Fibroblast of lung (primary cell): ENCODE measurements around the gene OSGIN1. TPM values are rescaled to one million over a fixed set of nuclear protein-coding genes. Genes with fewer than 3 reads are reported as not detected.

Experiments used
- DNase-seq, 2 donors: peaks; one replicate each; pipeline versions ENCODE4 v3.0.0 to v3.0.0-alpha.2; 2010; ENCODE audit warnings: low read depth in 2 of 2
- H2AFZ ChIP-seq: 2 replicates; pipeline ENCODE4 v1.5.1; 2012; ENCODE audit warnings: low read length, control low read depth, inconsistent platforms
- H3K27ac ChIP-seq: 2 replicates; pipeline ENCODE4 v1.5.1; 2011; ENCODE audit warnings: low read length, control low read depth; ENCODE audit not compliant: insufficient read depth
- H3K27me3 ChIP-seq: 2 replicates; pipeline ENCODE4 v1.5.1; 2011; ENCODE audit warnings: mild to moderate bottlenecking, low read length; ENCODE audit not compliant: control insufficient read depth, insufficient read depth
- H3K36me3 ChIP-seq: 2 replicates; pipeline ENCODE4 v1.5.1; 2011; ENCODE audit warnings: low read length; ENCODE audit not compliant: control insufficient read depth, insufficient read depth
- H3K4me1 ChIP-seq: 2 replicates; pipeline ENCODE4 v1.5.1; 2011; ENCODE audit warnings: low read length; ENCODE audit not compliant: control insufficient read depth, insufficient read depth; ENCODE audit errors: extremely low read depth
- H3K4me2 ChIP-seq: 2 replicates; pipeline ENCODE4 v1.5.1; 2011; ENCODE audit warnings: low read length, control low read depth; ENCODE audit not compliant: insufficient read depth; ENCODE audit errors: extremely low read depth
- H3K4me3 ChIP-seq, 4 experiments: fragments of 200-600 bp in 1 of 4; sonication (generic) in 1 of 4; replicated peaks in 1 of 4; 2 replicates each; pipeline ENCODE4 v1.5.1; 2011 to 2016; ENCODE audit warnings: low read length in 4 of 4, low read depth in 3 of 4, mild to moderate bottlenecking in 3 of 4, control low read depth in 2 of 4, inconsistent platforms in 1 of 4, mixed read lengths in 1 of 4; ENCODE audit not compliant: insufficient read depth in 1 of 4; ENCODE audit errors: control extremely low read depth in 1 of 4
- H3K79me2 ChIP-seq: 2 replicates; pipeline ENCODE4 v1.5.1; 2012; ENCODE audit warnings: mild to moderate bottlenecking, low read length, inconsistent platforms; ENCODE audit not compliant: control insufficient read depth, insufficient read depth
- H3K9ac ChIP-seq: 2 replicates; pipeline ENCODE4 v1.5.1; 2011; ENCODE audit warnings: mild to moderate bottlenecking, low read length, control low read depth; ENCODE audit not compliant: insufficient read depth
- H3K9me3 ChIP-seq: 2 replicates; pipeline ENCODE4 v1.5.1; 2012; ENCODE audit warnings: low read depth, low read length; ENCODE audit not compliant: control insufficient read depth, insufficient read depth
- H4K20me1 ChIP-seq: 2 replicates; pipeline ENCODE4 v1.5.1; 2011; ENCODE audit warnings: low read length; ENCODE audit not compliant: control insufficient read depth, insufficient read depth; ENCODE audit errors: extremely low read depth
- EZH2 ChIP-seq: IDR thresholded peaks from 2 replicates; pipeline ENCODE4 v1.5.1; 2012; ENCODE audit warnings: low read length, control low read depth, mild to moderate bottlenecking; ENCODE audit errors: missing control alignments
- polyA plus RNA-seq, 2 donors: library from polyadenylated mRNA; depleted of rRNA in 1 of 2; stranded (reverse) in 1 of 2; unstranded in 1 of 2; fragments of >200 nt; gene quantifications; 2 replicates each; pipeline ENCODE4 v1.2.1, GENCODE V29; 2011 to 2012; ENCODE audit warnings: missing spikeins in 1 of 2
- total RNA-seq: library from RNA; depleted of rRNA; stranded (reverse); fragments of >200 nt; gene quantifications from 2 replicates; pipeline ENCODE4 v1.2.1, GENCODE V29; 2014
- TF ChIP-seq, protein P1 (sequence below), 2 donors: IDR thresholded peaks in 1 of 2; conservative IDR thresholded peaks in 1 of 2; 1 replicate in 1 of 2; 2 replicates in 1 of 2; pipeline ENCODE4 v1.5.1; 2011 to 2012; ENCODE audit warnings: low read length in 2 of 2, control low read depth in 1 of 2, inconsistent platforms in 1 of 2, low read depth in 1 of 2, mild to moderate bottlenecking in 1 of 2

The OSGIN1 gene
- total and polyA plus RNA-seq, 2 donors (not counting 1 experiment from before 2014, with no cell fraction given), result 2.1 to 6.6 TPM

- TF ChIP-seq EZH2, result no peak
- TF ChIP-seq, protein P1, sequence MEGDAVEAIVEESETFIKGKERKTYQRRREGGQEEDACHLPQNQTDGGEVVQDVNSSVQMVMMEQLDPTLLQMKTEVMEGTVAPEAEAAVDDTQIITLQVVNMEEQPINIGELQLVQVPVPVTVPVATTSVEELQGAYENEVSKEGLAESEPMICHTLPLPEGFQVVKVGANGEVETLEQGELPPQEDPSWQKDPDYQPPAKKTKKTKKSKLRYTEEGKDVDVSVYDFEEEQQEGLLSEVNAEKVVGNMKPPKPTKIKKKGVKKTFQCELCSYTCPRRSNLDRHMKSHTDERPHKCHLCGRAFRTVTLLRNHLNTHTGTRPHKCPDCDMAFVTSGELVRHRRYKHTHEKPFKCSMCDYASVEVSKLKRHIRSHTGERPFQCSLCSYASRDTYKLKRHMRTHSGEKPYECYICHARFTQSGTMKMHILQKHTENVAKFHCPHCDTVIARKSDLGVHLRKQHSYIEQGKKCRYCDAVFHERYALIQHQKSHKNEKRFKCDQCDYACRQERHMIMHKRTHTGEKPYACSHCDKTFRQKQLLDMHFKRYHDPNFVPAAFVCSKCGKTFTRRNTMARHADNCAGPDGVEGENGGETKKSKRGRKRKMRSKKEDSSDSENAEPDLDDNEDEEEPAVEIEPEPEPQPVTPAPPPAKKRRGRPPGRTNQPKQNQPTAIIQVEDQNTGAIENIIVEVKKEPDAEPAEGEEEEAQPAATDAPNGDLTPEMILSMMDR (conservative IDR thresholded peaks at IDR 0.05 in 1 of 2, IDR thresholded peaks at IDR 0.05 in 1 of 2; ENCODE audit: low read depth in 1 of 2, low read length in 2 of 2), result peak; percentile 90 to 97
- no peak overlapping the region for H3K9ac ChIP-seq
- H4K20me1 ChIP-seq, result no peaks in the 10 kb centered on the region
- H3K27ac ChIP-seq, result peak overlapping the region; percentile 16
- H3K79me2 ChIP-seq, result no peaks in the 10 kb centered on the region
- H3K4me2 ChIP-seq, result peak overlapping the region; percentile 80
- peak overlapping the region in 1 of 4 experiments; percentile 5 for H3K4me3 ChIP-seq
- H3K27me3 ChIP-seq, result no peaks in the 10 kb centered on the region
- peak; percentile 53 to 62 for DNase-seq
- H3K36me3 ChIP-seq, result no peaks in the 10 kb centered on the region
- no peaks in the 10 kb centered on the region for H3K9me3 ChIP-seq
- no peak overlapping the region for H2AFZ ChIP-seq
- peaks cover 8% of the 10 kb centered on the region for H3K4me1 ChIP-seq
Observed at GRCh38 chr16:83926726-83927397, 26.2 kb upstream of the OSGIN1 start.

DNA sequence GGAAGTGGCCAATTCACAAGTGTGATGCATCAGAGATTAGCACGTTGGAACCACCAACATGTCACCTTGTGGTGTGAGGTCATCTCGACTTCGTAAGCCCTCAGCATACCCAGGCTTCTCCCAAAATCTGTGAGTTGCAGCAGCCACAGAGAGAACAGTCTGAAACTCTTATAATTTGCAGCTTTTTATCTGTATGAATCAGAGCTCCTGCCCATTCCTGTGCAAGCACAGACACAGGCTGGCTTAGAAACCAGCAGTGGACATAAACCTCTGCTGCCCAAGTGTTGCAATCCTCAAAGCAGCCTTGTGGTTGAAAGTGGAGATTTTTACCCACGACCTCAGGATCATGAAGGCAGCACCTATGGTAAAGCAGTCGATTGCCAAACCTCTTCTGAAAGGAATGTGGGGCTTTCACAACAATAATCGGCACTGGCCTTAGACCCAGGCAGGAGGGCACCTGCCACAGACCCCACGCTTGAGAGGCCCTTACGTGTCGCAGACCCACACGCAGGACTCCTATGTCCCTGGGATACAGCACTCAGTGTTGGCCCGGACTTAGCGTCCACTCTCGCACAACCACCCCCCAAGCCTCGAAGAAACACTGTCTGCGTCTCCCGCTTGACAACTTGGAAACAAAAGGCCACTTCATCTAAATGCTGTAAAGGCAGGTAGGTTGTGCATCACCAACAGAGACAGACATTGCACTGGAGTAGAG is 24.5 kb upstream of the OSGIN1 start:
- no peaks in the 10 kb centered on the region for H3K27me3 ChIP-seq
- TF ChIP-seq EZH2, result no peak
- TF ChIP-seq, protein P1 (conservative IDR thresholded peaks at IDR 0.05 in 1 of 2, IDR thresholded peaks at IDR 0.05 in 1 of 2; ENCODE audit: low read depth in 1 of 2, low read length in 2 of 2), result no peak
- no peak overlapping the region for H3K4me2 ChIP-seq
- peaks cover 8% of the 10 kb centered on the region for H3K4me1 ChIP-seq
- H3K9ac ChIP-seq, result no peak overlapping the region
- H3K27ac ChIP-seq, result no peak overlapping the region
- no peak overlapping the region for H2AFZ ChIP-seq
- DNase-seq, result peak; percentile 63 to 72
- no peaks in the 10 kb centered on the region for H3K79me2 ChIP-seq
- H3K9me3 ChIP-seq, result no peaks in the 10 kb centered on the region
- H3K36me3 ChIP-seq, result no peaks in the 10 kb centered on the region
- H3K4me3 ChIP-seq, result no peak overlapping the region
- H4K20me1 ChIP-seq, result no peaks in the 10 kb centered on the region

DNA sequence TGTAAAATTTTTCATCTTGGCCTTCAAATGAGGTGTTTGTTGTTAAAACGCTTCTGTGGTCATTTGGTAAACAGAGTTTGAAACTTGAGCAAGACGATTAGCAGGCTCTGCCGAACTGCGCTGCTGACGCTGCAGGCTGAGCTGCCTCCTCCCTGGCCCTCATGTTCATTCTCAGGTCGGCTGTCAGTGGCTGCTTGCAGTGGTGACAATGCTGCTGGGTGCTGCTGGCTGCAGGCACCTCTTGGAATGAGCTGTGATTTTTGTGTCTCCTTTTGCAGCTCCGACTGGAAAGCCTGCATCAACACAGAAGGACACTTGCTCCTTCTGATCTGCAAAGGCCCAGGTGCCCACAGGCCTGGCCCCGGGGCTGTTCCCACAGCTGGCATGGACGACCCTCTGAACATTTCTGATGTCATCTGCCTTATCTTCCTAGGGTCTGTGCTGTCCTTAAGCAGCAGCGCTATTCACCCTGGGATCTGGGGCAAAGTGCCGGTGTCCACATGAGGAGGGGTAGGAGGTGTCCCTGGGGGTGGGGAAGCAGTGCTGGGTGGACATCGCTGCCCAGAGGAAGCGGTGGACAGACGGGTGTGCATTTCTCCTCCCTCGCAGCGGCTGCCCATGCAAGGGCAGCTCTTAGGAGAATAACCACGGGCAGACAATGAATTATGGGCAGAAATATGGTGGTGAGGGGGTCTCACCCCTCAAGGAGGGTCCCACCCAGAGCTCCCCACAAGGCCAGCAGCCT is 23.1 kb upstream of the OSGIN1 start:
- no peak overlapping the region for H3K27ac ChIP-seq
- no peak overlapping the region for H3K9ac ChIP-seq
- no peak for TF ChIP-seq EZH2
- TF ChIP-seq, protein P1 (conservative IDR thresholded peaks at IDR 0.05 in 1 of 2, IDR thresholded peaks at IDR 0.05 in 1 of 2; ENCODE audit: low read depth in 1 of 2, low read length in 2 of 2), result no peak
- H3K4me1 ChIP-seq, result peaks cover 8% of the 10 kb centered on the region
- DNase-seq, result no peak
- H3K4me2 ChIP-seq, result no peak overlapping the region
- H3K4me3 ChIP-seq, result no peak overlapping the region
- no peaks in the 10 kb centered on the region for H3K27me3 ChIP-seq
- H3K9me3 ChIP-seq, result no peaks in the 10 kb centered on the region
- H2AFZ ChIP-seq, result no peak overlapping the region
- no peaks in the 10 kb centered on the region for H3K36me3 ChIP-seq
- H4K20me1 ChIP-seq, result no peaks in the 10 kb centered on the region
- H3K79me2 ChIP-seq, result no peaks in the 10 kb centered on the region
